HUES48 (cell line): Measurements from ENCODE around the gene GLTPD2.

Experiments
- H3K27ac ChIP-seq: one replicate; pipeline ENCODE4 v1.7.0; 2013; ENCODE audit warnings: low read depth, low read length, inconsistent platforms
- H3K27me3 ChIP-seq: 2 replicates; pipeline ENCODE4 v1.6.1; 2013; ENCODE audit warnings: mild to moderate bottlenecking, low read length; ENCODE audit not compliant: control insufficient read depth, insufficient read depth
- H3K36me3 ChIP-seq: 2 replicates; pipeline ENCODE4 v1.6.1; 2013; ENCODE audit warnings: low read length; ENCODE audit not compliant: control insufficient read depth, insufficient read depth
- H3K4me1 ChIP-seq: 2 replicates; pipeline ENCODE4 v1.6.1; 2013; ENCODE audit warnings: mild to moderate bottlenecking, low read length; ENCODE audit not compliant: control insufficient read depth, insufficient read depth
- H3K4me3 ChIP-seq: 2 replicates; pipeline ENCODE4 v1.5.1; 2013; ENCODE audit warnings: mild to moderate bottlenecking, low read depth, low read length
- H3K9ac ChIP-seq: 2 replicates; pipeline ENCODE4 v1.6.1; 2013; ENCODE audit warnings: mild to moderate bottlenecking, low read depth, low read length, moderate library complexity
- H3K9me3 ChIP-seq: 2 replicates; pipeline ENCODE4 v1.6.1; 2013; ENCODE audit warnings: low read length; ENCODE audit not compliant: control insufficient read depth, insufficient read depth

Gene GLTPD2

DNA sequence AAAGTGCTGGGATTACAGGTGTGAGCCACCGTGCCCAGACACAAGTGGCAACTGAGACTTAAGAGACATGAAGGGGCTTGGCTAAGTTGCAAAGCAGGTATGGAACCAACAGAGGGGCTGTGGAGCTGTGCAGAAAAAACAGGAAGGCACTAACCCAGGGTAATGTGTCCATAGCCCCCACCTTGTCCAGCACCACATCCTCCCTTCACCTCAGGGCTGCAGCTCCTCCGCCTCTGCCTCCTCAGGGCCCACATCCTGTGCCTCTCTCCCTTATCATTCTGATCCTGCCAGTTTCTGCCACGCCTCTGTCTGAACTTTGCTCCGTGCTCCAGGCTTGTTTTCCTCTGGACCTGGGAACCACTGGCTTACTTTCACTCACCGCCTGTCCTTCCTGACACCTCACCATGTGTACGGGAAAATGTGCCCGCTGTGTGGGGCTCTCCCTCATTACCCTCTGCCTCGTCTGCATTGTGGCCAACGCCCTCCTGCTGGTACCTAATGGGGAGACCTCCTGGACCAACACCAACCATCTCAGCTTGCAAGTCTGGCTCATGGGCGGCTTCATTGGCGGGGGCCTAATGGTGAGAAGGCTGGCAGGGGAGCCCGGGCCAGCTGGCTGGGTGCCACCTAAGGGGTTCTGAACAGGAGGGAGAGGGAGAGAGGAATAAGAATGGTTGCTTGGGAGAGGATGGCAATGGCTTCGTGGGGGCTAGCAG lies 17.1 kb upstream of the GLTPD2 start, which contains the start of gene TM4SF5:
Gene TM4SF5, plus strand, starts transcription at position 368 of the 716 bp plus-strand sequence. Its CDS starts 37 bp downstream, at position 405.
- no peak within 1 kb of the TSS for H3K4me3 ChIP-seq
- H3K9ac ChIP-seq = no peak within 1 kb of the TSS
- no peaks in the 10 kb centered on the region for H3K4me1 ChIP-seq
- no peaks in the 10 kb centered on the region for H3K27me3 ChIP-seq
- H3K36me3 ChIP-seq = no peaks in the 10 kb centered on the region
- no peaks in the 10 kb centered on the region for H3K9me3 ChIP-seq
- H3K27ac ChIP-seq = no peak within 1 kb of the TSS

DNA sequence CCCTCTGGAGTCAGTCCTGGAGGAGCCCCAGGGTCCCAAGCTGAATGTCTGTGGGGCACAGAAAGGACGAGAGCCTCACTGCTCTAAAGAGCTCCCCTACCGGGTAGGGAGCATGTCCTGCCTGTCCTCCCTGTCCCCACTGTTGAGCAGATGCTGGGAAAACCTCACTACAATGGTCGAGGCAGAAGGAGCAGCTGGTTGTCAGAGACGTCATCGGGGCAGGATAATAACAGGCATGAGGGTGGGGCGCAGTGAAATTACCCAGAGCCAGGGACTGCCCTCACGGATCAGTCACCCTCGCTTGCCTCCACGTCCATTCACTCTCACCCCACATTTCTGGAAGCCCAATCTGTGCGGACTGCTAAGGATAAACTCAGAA lies 16.5 kb upstream of the GLTPD2 start:
- no peak overlapping the region for H3K9ac ChIP-seq
- no peaks in the 10 kb centered on the region for H3K27me3 ChIP-seq
- no peaks in the 10 kb centered on the region for H3K36me3 ChIP-seq
- no peak overlapping the region for H3K27ac ChIP-seq
- H3K4me3 ChIP-seq = no peak overlapping the region
- no peaks in the 10 kb centered on the region for H3K4me1 ChIP-seq
- H3K9me3 ChIP-seq = no peaks in the 10 kb centered on the region

DNA sequence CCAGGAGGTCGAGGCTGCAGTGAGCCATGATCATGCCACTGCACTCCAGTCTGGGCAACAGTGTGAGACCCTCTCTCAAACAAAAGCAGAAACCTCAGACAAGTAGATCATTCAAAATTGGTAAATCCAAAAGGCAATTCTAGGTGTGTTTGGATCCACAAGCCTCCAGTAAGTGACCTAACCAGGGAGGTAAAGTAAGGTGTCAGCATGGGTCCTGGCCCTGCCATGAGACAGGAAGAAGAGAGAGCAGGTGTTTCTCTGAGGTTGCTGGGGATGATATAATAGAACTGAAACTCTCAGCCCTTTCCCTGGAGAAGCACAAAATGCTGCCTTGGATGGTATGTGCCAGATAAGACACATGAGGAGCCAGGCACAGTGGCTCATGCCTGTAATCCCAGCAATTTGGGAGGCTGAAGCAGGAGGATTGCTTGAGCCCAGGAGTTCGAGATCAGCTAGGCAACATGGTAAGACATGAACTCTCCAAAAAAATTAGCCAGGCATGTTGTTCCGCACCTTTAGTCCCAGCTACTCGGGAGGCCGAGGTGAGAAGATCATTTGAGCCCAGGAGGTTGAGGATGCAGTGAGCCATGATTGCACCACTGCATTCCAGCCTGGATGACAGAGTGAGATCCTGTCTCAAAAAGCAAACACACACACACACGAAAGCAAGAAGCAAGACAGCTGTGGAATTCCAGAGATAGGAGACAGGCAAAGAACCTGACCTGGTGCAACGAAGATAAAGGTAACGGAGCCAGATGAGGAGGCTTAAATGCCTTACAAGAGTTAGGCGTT lies 10.6 kb upstream of the GLTPD2 start:
- Histone ChIP-seq H3K9ac (no peak overlapping the region), H3K27ac (no peak overlapping the region), H3K9me3 (no peaks in the 10 kb centered on the region), H3K4me1 (no peaks in the 10 kb centered on the region), H3K4me3 (no peak overlapping the region), H3K36me3 (no peaks in the 10 kb centered on the region), H3K27me3 (peaks cover 11% of the 10 kb centered on the region)

DNA sequence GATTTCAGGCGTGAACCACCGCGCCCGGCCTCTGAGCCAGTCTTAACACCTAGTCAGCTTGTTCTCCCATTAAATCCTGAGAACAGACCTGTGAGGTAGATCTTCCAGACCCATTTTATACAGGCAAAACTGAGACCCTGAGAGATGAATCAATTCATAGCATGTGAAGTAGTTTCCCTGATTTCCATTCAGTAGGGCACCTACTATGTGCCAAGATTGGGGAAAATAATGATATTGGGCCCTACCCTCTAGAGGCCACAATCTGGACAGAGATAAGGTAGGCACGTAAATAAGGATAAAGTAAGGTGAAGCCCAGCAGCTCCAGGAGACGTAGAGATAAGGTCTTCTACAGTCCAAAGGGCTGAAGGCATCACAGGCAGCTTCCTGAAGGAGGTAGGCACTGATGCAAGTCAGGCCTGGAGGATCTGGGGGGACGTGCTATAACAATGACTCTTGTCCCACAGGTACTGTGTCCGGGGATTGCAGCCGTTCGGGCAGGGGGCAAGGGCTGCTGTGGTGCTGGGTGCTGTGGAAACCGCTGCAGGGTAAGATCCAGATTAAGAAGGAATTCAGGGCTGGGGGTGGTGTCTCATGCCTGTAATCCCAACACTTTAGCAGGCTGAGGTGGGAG lies 8.3 kb upstream of the GLTPD2 start:
- H3K4me3 ChIP-seq = no peak overlapping the region
- no peaks in the 10 kb centered on the region for H3K9me3 ChIP-seq
- H3K27me3 ChIP-seq = peaks cover 33% of the 10 kb centered on the region

DNA sequence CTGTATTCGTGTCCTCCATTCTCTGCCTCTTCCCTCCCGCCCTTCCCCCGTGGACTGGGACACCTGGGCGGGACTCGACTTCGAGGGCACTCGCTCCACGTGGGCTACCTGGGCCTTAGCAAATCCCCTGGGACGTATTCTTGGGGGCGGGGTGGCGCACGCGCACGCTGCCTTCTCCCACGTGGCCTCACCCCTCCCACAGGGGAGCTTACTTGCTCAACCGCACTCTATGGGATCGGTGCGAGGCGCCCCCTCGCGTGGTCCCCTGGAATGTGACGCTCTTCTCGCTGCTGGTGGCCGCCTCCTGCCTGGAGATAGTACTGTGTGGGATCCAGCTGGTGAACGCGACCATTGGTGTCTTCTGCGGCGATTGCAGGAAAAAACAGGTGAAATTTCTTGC lies 6.1 kb upstream of the GLTPD2 start:
- Histone ChIP-seq H3K4me3 (no peak overlapping the region), H3K4me1 (peaks cover 11% of the 10 kb centered on the region; the same call in 1 of the 2 replicates), H3K27ac (no peak overlapping the region), H3K27me3 (peaks cover 56% of the 10 kb centered on the region), H3K9me3 (no peaks in the 10 kb centered on the region), H3K9ac (no peak overlapping the region), H3K36me3 (no peaks in the 10 kb centered on the region)

More for the DNA sequence above, 8.3 kb upstream of the GLTPD2 start:
- Histone ChIP-seq H3K36me3 (no peaks in the 10 kb centered on the region), H3K4me1 (no peaks in the 10 kb centered on the region), H3K9ac (no peak overlapping the region), H3K27ac (no peak overlapping the region)

DNA sequence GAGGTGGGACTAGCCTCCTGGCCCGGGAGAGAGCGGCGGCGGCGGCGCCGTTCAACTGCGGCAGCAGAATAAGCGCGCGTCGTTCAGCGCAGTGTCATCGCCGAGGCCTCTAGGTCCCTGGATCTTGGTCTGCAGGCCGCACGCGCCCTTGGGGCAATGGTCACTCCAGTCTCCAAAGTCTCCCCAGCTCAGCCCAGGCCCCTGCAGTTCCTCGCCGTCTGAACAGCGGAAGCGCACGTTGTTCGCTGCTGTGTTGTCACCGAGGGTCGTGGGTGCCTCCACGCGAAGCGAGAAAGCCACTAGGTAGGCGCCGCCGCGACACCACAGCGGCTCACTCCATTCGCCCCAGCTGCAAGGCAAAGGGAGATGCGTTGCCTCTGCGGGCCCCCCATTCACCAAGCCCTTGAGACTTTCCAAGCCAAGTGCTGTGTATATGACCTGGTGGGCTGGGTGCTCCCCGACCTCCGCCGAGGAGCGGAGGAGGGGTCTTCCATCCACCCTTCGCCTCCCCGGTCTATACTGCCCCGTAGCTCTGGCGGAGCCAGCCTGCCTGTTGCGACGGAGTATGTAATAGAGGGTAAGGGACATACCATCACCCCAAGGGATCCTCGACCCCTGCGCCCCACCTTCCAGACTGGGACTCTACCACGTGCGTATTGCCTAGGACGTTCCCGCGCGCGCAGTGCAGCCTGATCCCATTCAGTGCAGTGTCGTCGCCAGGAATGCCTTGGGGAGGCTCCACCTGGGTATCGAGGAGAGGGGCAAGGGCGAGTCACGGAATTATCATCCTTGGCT lies 3.3 kb upstream of the GLTPD2 start:
- H3K9me3 ChIP-seq = no peaks in the 10 kb centered on the region
- no peaks in the 10 kb centered on the region for H3K36me3 ChIP-seq
- H3K4me1 ChIP-seq = peaks cover 22% of the 10 kb centered on the region
- H3K27ac ChIP-seq = no peak overlapping the region
- H3K9ac ChIP-seq = no peak overlapping the region
- H3K27me3 ChIP-seq = peaks cover 84% of the 10 kb centered on the region
- peak overlapping the region; percentile 7; the same call in 1 of the 2 replicates for H3K4me3 ChIP-seq

DNA sequence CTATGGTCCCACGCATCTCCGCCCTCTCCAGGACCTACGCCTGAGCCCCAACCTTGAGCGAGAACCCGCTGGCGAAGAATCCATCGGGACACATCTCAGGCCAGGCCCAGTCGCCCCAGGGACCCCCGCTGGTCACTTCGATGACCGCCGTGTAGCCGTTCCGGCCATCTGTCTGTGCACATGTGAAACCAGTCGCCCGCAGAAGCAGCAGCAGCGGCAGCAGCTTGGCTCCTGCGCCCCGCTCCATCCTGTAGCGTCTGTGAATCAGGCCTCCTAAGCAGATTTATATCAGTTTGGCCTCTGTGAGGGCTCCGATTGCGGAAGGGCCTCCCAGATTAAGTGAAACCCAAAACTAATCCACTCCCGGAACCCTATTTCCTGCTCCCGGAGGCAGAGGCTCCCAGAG lies 2.7 kb upstream of the GLTPD2 start, which contains the start of gene VMO1:
Gene VMO1, minus strand, starts transcription at position 259 of the 406 bp plus-strand sequence. Its CDS starts 12 bp downstream, at position 247.
- Histone ChIP-seq H3K27ac (no peak within 1 kb of the TSS), H3K9ac (no peak within 1 kb of the TSS), H3K36me3 (no peaks in the 10 kb centered on the region), H3K4me1 (peaks cover 22% of the 10 kb centered on the region), H3K9me3 (no peaks in the 10 kb centered on the region), H3K27me3 (peaks cover 90% of the 10 kb centered on the region), H3K4me3 (peak within 1 kb of the TSS; percentile 7; the same call in 1 of the 2 replicates)

DNA sequence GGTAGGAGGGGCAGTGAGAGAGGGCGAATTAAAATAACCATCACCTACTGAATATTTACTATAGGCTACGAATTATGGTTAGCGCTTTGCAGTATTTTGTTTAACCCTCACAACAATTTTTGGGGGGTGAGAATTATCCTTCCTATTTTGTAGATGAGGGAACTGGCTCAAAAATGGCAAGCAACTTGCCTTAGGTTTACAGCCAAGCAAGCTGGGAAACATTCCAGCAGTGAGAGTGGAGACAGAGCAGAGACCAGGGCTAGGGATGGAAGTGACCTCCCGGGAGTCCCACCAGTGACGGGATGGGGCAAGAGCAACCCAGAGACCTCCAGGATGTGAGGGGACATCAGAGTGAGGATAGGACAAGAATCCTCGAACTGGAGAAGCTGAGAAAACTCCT lies 2.2 kb upstream of the GLTPD2 start:
- no peaks in the 10 kb centered on the region for H3K36me3 ChIP-seq
- H3K27me3 ChIP-seq = peaks cover 94% of the 10 kb centered on the region
- no peak overlapping the region for H3K4me3 ChIP-seq
- no peak overlapping the region for H3K9ac ChIP-seq
- peaks cover 22% of the 10 kb centered on the region for H3K4me1 ChIP-seq
- H3K27ac ChIP-seq = no peak overlapping the region
- no peaks in the 10 kb centered on the region for H3K9me3 ChIP-seq

DNA sequence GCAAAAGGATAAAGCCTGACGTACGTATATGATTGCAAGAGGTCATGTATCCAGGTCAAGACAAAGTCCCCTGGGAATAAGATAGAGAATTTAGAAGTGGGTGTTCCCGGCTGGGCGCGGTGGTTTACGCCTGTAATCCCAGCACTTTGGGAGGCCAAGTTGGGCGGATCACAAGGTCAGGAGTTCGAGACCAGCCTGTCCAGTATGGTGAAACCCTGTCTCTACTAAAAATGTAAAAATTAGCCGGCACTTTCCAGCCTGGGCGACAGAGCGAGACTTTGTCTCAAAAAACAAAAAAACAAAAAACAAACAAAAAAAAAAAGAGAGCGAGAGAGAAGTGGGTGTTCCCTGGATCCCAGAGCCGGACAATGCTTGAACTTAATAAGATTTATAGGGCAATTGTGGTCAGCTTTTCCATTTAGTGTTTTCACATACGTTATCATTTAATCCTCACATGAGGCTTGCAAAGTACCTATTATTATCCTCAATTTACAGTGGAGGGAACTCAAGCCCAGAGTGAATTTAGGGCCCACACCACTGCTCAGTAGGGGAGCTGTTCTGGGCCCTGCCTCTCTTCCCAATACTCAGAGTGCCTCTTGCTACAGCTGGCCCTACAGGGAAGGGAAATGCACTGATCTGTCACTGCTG lies 481 bp upstream of the GLTPD2 start:
- Histone ChIP-seq H3K27ac (no peak overlapping the region), H3K4me1 (peaks cover 22% of the 10 kb centered on the region), H3K27me3 (peaks cover 91% of the 10 kb centered on the region), H3K36me3 (no peaks in the 10 kb centered on the region), H3K9me3 (no peaks in the 10 kb centered on the region), H3K4me3 (peak overlapping the region; percentile 60), H3K9ac (no peak overlapping the region)

DNA sequence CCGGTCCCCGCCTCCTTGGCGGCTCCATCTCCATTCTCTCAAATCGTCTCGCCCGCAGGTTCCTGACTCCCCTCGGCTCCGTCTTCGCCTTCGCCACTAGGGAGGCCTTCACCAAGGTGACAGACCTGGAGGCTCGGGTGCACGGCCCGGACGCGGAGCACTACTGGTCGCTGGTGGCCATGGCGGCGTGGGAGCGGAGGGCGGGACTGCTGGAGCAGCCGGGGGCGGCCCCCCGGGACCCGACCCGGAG lies 862 bp downstream of the GLTPD2 start:
- peaks cover 77% of the 10 kb centered on the region for H3K27me3 ChIP-seq
- H3K27ac ChIP-seq = peak overlapping the region; percentile 47
- peaks cover 22% of the 10 kb centered on the region for H3K4me1 ChIP-seq
- peak overlapping the region; percentile 60 for H3K4me3 ChIP-seq
- H3K9ac ChIP-seq = no peak overlapping the region
- H3K36me3 ChIP-seq = no peaks in the 10 kb centered on the region
- H3K9me3 ChIP-seq = no peaks in the 10 kb centered on the region
